ENCODE results near the gene EMILIN3. TPM values are rescaled to one million over a fixed set of nuclear protein-coding genes. Genes with fewer than 3 reads are reported as not detected.
"Not testable (repeated sequence)": the region's sequence is repeated elsewhere in the genome, so short reads cannot be mapped to it uniquely, and the experiment has no call there.

The EMILIN3 gene
- total RNA-seq, 4 donors from 2014 or later = 0.13 to 0.76 (median 0.44) TPM; not detected in 1

DNA sequence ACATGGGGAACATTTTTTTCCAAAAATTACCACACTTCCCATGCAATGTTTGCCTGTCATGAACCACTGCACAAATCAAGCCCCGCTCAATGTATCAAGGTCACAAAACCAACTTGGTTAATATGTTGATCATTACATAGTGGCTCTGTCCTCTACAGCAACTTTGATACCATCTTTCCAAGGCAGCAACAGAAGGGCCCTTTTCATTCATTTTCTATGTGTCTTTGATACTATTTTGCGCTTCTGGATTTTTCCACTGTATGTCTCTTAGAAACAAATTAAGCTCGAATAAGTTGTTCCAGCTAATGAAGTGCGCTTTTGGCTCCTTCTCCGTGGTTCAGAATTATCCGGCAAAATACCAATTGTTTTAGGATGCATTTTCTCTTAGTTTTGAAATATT is 50.6 kb downstream of the EMILIN3 start:
- no peak for DNase-seq
- H3K27me3 ChIP-seq = no peaks in the 10 kb centered on the region
- peaks cover 9 to 44% (median 10%) of the 10 kb centered on the region in 3 donors for H3K4me1 ChIP-seq
- 78 to 80% methylated on average over 6 of the region's 6 CpGs for WGBS, 2 donors
- no peak for TF ChIP-seq CTCF (IDR thresholded peaks at IDR 0.05)
- TF ChIP-seq POLR2A (IDR thresholded peaks at IDR 0.05) = no peak
- peaks cover 0 to 6% (median 6%) of the 10 kb centered on the region in 3 donors for H3K36me3 ChIP-seq
- no peaks in the 10 kb centered on the region for H3K9me3 ChIP-seq
- intact Hi-C loops (cut with DNase I) = loop anchor here (10.0 kb wide), 1 partner anchor 71 kb away; no protein-coding TSS in a partner anchor
- H3K27ac ChIP-seq = peak overlapping the region; percentile 92 to 97 (median 94)
- peak overlapping the region in 3 of 4 donors; percentile 75 to 94 (median 86) for H3K4me3 ChIP-seq

- no peak for DNase-seq
- H3K27me3 ChIP-seq = no peaks in the 10 kb centered on the region
- H3K4me1 ChIP-seq = peaks cover 9 to 45% (median 19%) of the 10 kb centered on the region in 3 donors
- H3K36me3 ChIP-seq = peaks cover 0 to 6% (median 6%) of the 10 kb centered on the region in 3 donors
- intact Hi-C loops (cut with DNase I) = loop anchor here (10.0 kb wide), 1 partner anchor 70 kb away; no protein-coding TSS in a partner anchor
- H3K4me3 ChIP-seq = no peak overlapping the region
- H3K9me3 ChIP-seq = no peaks in the 10 kb centered on the region
- peak overlapping the region in 3 of 4 donors; percentile 85 to 94 (median 92) for H3K27ac ChIP-seq
- WGBS, 2 donors = 66 to 68% methylated on average over 2 of the region's 2 CpGs
- TF ChIP-seq POLR2A (IDR thresholded peaks at IDR 0.05) = no peak
These were observed 52.2 kb downstream of the EMILIN3 start for GRCh38 chr20:41314386-41314785.

DNA sequence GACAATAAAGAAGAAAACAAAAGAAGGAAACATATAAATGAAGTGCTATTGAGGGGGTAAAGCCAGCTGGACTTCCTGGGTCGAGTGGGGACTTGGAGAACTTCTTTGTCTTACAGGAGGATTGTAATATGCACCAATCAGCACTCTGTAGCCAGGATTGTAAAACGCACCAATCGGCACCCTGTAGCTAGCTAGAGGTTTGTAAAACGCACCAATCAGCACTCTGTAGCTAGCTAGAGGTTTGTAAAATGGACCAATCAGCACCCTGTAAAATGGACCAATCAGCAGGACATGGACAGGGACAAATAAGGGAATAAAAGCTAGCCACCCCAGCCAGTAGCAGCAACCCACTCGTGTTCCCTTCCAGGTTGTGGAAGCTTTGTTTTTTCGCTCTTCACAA is 54.6 kb downstream of the EMILIN3 start:
- not testable (repeated sequence) for H3K27me3 ChIP-seq, DNase-seq, H3K27ac ChIP-seq, H3K36me3 ChIP-seq, H3K4me3 ChIP-seq, H3K9me3 ChIP-seq
- H3K4me1 ChIP-seq = peaks cover 9 to 52% (median 27%) of the 10 kb centered on the region in 3 donors
- 82 to 89% methylated on average over 6 of the region's 6 CpGs for WGBS, 2 donors
- intact Hi-C loops (cut with DNase I) = loop anchor here (10.0 kb wide), 1 partner anchor 67 kb away; no protein-coding TSS in a partner anchor

Other genes with a start within 250 kb of the EMILIN3 start
- gene PLCG1, start 229.3 kb downstream of the EMILIN3 start, total RNA-seq = 10 to 100 TPM; 30.4 to 84.7 (median 47.8) TPM
- gene ZHX3, start 49.1 kb downstream of the EMILIN3 start, total RNA-seq = 10 to 100 TPM; 13.6 to 30.3 (median 15.5) TPM
- 10 to 100 TPM; 15.4 to 38.6 (median 32.9) TPM for gene LPIN3, start 26.0 kb downstream of the EMILIN3 start, total RNA-seq

All from esophagus squamous epithelium (tissue), 5 donors.